Measurements from ENCODE around the gene LSG1.

LSG1 gene

GRCh38 chr3:194620196-194620595 lies 51.8 kb downstream of the LSG1 start:
- no peaks in the 10 kb centered on the region for H3K36me3 ChIP-seq (ENCODE audit: low read length)
- H3K27me3 ChIP-seq (ENCODE audit: low read length): no peaks in the 10 kb centered on the region
- no peaks in the 10 kb centered on the region for H3K9me2 ChIP-seq (replicated peaks; ENCODE audit: insufficient read depth, low read length)
- H3K9ac ChIP-seq (ENCODE audit: low read length): no peak overlapping the region
- H3F3A ChIP-seq (ENCODE audit: insufficient read depth): no peaks in the 10 kb centered on the region
- H3K4me3 ChIP-seq (ENCODE audit: insufficient read depth, low read length, poor library complexity, severe bottlenecking): no peak overlapping the region
- no peak overlapping the region for H3K27ac ChIP-seq (ENCODE audit: low read depth, low read length)
- TF ChIP-seq CTCF (IDR thresholded peaks at IDR 0.05; ENCODE audit: insufficient read depth, low read length, poor library complexity, severe bottlenecking) (no peak), EZH2phosphoT487 (conservative IDR thresholded peaks at IDR 0.05; ENCODE audit: low read length) (no peak)
- no peaks in the 10 kb centered on the region for H3K79me2 ChIP-seq (ENCODE audit: insufficient read depth, low read length)
- H4K20me1 ChIP-seq (ENCODE audit: low read depth, low read length): no peaks in the 10 kb centered on the region
- no peak overlapping the region for H3K4me2 ChIP-seq (ENCODE audit: low read depth, low read length, poor library complexity, severe bottlenecking)
- no peaks in the 10 kb centered on the region for H3K9me3 ChIP-seq (ENCODE audit: insufficient read depth, low read length)
- H2AFZ ChIP-seq (ENCODE audit: low read depth, low read length, severe bottlenecking): no peak overlapping the region

GRCh38 chr3:194619741-194620140 lies 52.2 kb downstream of the LSG1 start:
- no peak overlapping the region for H3K27ac ChIP-seq (ENCODE audit: low read depth, low read length)

GRCh38 chr3:194618858-194619608 lies 53.0 kb downstream of the LSG1 start:
- TF ChIP-seq EZH2phosphoT487 (conservative IDR thresholded peaks at IDR 0.05; ENCODE audit: low read length) (no peak), CTCF (IDR thresholded peaks at IDR 0.05; ENCODE audit: insufficient read depth, low read length, poor library complexity, severe bottlenecking) (no peak)
- H3K9ac ChIP-seq (ENCODE audit: low read length): no peak overlapping the region
- H2AFZ ChIP-seq (ENCODE audit: low read depth, low read length, severe bottlenecking): no peak overlapping the region
- H3K27me3 ChIP-seq (ENCODE audit: low read length): no peaks in the 10 kb centered on the region
- no peaks in the 10 kb centered on the region for H3K79me2 ChIP-seq (ENCODE audit: insufficient read depth, low read length)
- no peaks in the 10 kb centered on the region for H3F3A ChIP-seq (ENCODE audit: insufficient read depth)
- no peak overlapping the region for H3K27ac ChIP-seq (ENCODE audit: low read depth, low read length)
- H3K9me2 ChIP-seq (replicated peaks; ENCODE audit: insufficient read depth, low read length): no peaks in the 10 kb centered on the region
- no peaks in the 10 kb centered on the region for H3K36me3 ChIP-seq (ENCODE audit: low read length)
- no peak overlapping the region for H3K4me3 ChIP-seq (ENCODE audit: insufficient read depth, low read length, poor library complexity, severe bottlenecking)
- no peaks in the 10 kb centered on the region for H4K20me1 ChIP-seq (ENCODE audit: low read depth, low read length)
- no peaks in the 10 kb centered on the region for H3K9me3 ChIP-seq (ENCODE audit: insufficient read depth, low read length)
- no peak overlapping the region for H3K4me2 ChIP-seq (ENCODE audit: low read depth, low read length, poor library complexity, severe bottlenecking)

More at GRCh38 chr3:194619741-194620140, 52.2 kb downstream of the LSG1 start:
- H3K36me3 ChIP-seq (ENCODE audit: low read length): no peaks in the 10 kb centered on the region
- no peaks in the 10 kb centered on the region for H4K20me1 ChIP-seq (ENCODE audit: low read depth, low read length)
- no peak overlapping the region for H3K4me3 ChIP-seq (ENCODE audit: insufficient read depth, low read length, poor library complexity, severe bottlenecking)
- H2AFZ ChIP-seq (ENCODE audit: low read depth, low read length, severe bottlenecking): no peak overlapping the region
- H3K9me3 ChIP-seq (ENCODE audit: insufficient read depth, low read length): no peaks in the 10 kb centered on the region
- H3K9ac ChIP-seq (ENCODE audit: low read length): no peak overlapping the region
- no peak overlapping the region for H3K4me2 ChIP-seq (ENCODE audit: low read depth, low read length, poor library complexity, severe bottlenecking)
- H3K9me2 ChIP-seq (replicated peaks; ENCODE audit: insufficient read depth, low read length): no peaks in the 10 kb centered on the region
- no peaks in the 10 kb centered on the region for H3K79me2 ChIP-seq (ENCODE audit: insufficient read depth, low read length)
- no peaks in the 10 kb centered on the region for H3K27me3 ChIP-seq (ENCODE audit: low read length)
- no peak for TF ChIP-seq EZH2phosphoT487 (conservative IDR thresholded peaks at IDR 0.05; ENCODE audit: low read length)
- no peak for TF ChIP-seq CTCF (IDR thresholded peaks at IDR 0.05; ENCODE audit: insufficient read depth, low read length, poor library complexity, severe bottlenecking)
- H3F3A ChIP-seq (ENCODE audit: insufficient read depth): no peaks in the 10 kb centered on the region
